Measurements from ENCODE around the gene GRM8. TPM values are rescaled to one million over a fixed set of nuclear protein-coding genes. Genes with fewer than 3 reads are reported as not detected.

GRM8 gene
- polyA plus RNA-seq, 1 donor from 2014 or later, result 1.5 TPM

- Histone ChIP-seq H2AFZ (ENCODE audit: low read depth, low read length) (no peak overlapping the region), H3K9ac (ENCODE audit: low read length) (no peak overlapping the region), H3K4me3 (ENCODE audit: low read length) (no peak overlapping the region), H3K27me3 (ENCODE audit: insufficient read depth, low read depth, low read length) (no peaks in the 10 kb centered on the region), H3K79me2 (replicated peaks; ENCODE audit: insufficient read depth, low read length) (no peaks in the 10 kb centered on the region), H4K20me1 (ENCODE audit: insufficient read depth) (no peaks in the 10 kb centered on the region), H3K36me3 (ENCODE audit: insufficient read depth, low read length) (no peaks in the 10 kb centered on the region), H3F3A (ENCODE audit: insufficient read depth, low read length, poor library complexity, severe bottlenecking) (no peaks in the 10 kb centered on the region), H3K9me2 (ENCODE audit: insufficient read depth, low read length) (no peaks in the 10 kb centered on the region), H3K27ac (ENCODE audit: low read length) (no peak overlapping the region), H3K9me3 (ENCODE audit: low read length) (no peaks in the 10 kb centered on the region), H3K4me2 (ENCODE audit: low read length) (no peak overlapping the region)
- TF ChIP-seq TAF1 (IDR thresholded peaks at IDR 0.05; ENCODE audit: low read depth) (no peak), RAD21 (conservative IDR thresholded peaks at IDR 0.05) (no peak), EP300 (conservative IDR thresholded peaks at IDR 0.05; ENCODE audit: poor library complexity, severe bottlenecking) (no peak), MXI1 (conservative IDR thresholded peaks at IDR 0.05; ENCODE audit: poor library complexity, severe bottlenecking) (no peak), EZH2 (IDR thresholded peaks at IDR 0.05; ENCODE audit: borderline replicate concordance, insufficient read depth, low read length, poor library complexity, severe bottlenecking) (no peak), REST (IDR thresholded peaks at IDR 0.05; ENCODE audit: borderline replicate concordance) (no peak), POLR2AphosphoS5 (IDR thresholded peaks at IDR 0.05) (no peak), SMC3 (conservative IDR thresholded peaks at IDR 0.05; ENCODE audit: poor library complexity) (no peak), CTCF (IDR thresholded peaks at IDR 0.05; ENCODE audit: poor library complexity, severe bottlenecking) (no peak)
These were observed 471.7 kb downstream of the GRM8 start for GRCh38 chr7:126780993-126781392.

- H3K27ac ChIP-seq (ENCODE audit: low read length), result no peak overlapping the region
- H3K36me3 ChIP-seq (ENCODE audit: insufficient read depth, low read length), result no peaks in the 10 kb centered on the region
- H3K4me2 ChIP-seq (ENCODE audit: low read length), result no peak overlapping the region
- H3K9me2 ChIP-seq (ENCODE audit: insufficient read depth, low read length), result no peaks in the 10 kb centered on the region
- H3K4me3 ChIP-seq (ENCODE audit: low read length), result no peak overlapping the region
- no peaks in the 10 kb centered on the region for H3F3A ChIP-seq (ENCODE audit: insufficient read depth, low read length, poor library complexity, severe bottlenecking)
- no peaks in the 10 kb centered on the region for H3K9me3 ChIP-seq (ENCODE audit: low read length)
- no peak overlapping the region for H2AFZ ChIP-seq (ENCODE audit: low read depth, low read length)
- no peak overlapping the region for H3K9ac ChIP-seq (ENCODE audit: low read length)
- no peaks in the 10 kb centered on the region for H3K27me3 ChIP-seq (ENCODE audit: insufficient read depth, low read depth, low read length)
- no peaks in the 10 kb centered on the region for H4K20me1 ChIP-seq (ENCODE audit: insufficient read depth)
- TF ChIP-seq SMC3 (conservative IDR thresholded peaks at IDR 0.05; ENCODE audit: poor library complexity), result no peak
- TF ChIP-seq MXI1 (conservative IDR thresholded peaks at IDR 0.05; ENCODE audit: poor library complexity, severe bottlenecking), result no peak
- no peak for TF ChIP-seq CTCF (IDR thresholded peaks at IDR 0.05; ENCODE audit: poor library complexity, severe bottlenecking)
- TF ChIP-seq EP300 (conservative IDR thresholded peaks at IDR 0.05; ENCODE audit: poor library complexity, severe bottlenecking), result no peak
- TF ChIP-seq POLR2AphosphoS5 (IDR thresholded peaks at IDR 0.05), result no peak
- TF ChIP-seq EZH2 (IDR thresholded peaks at IDR 0.05; ENCODE audit: borderline replicate concordance, insufficient read depth, low read length, poor library complexity, severe bottlenecking), result no peak
- TF ChIP-seq REST (IDR thresholded peaks at IDR 0.05; ENCODE audit: borderline replicate concordance), result no peak
- H3K79me2 ChIP-seq (replicated peaks; ENCODE audit: insufficient read depth, low read length), result no peaks in the 10 kb centered on the region
These were observed 474.6 kb downstream of the GRM8 start for GRCh38 chr7:126778101-126778500.

All from neural cell (in vitro differentiated cells).